NCI-H1105 (cell line): ENCODE results near the gene LRRC49.
A peak's percentile ranks its signal among the peaks of the same experiment; 100 is the strongest.
"Not testable (repeated sequence)": the region's sequence is repeated elsewhere in the genome, so short reads cannot be mapped to it uniquely, and the experiment has no call there.

Source experiments
- DNase-seq: peaks from one replicate; lab custom pipeline; 2025; lab: John Stamatoyannopoulos, UW

The LRRC49 gene, protein sequence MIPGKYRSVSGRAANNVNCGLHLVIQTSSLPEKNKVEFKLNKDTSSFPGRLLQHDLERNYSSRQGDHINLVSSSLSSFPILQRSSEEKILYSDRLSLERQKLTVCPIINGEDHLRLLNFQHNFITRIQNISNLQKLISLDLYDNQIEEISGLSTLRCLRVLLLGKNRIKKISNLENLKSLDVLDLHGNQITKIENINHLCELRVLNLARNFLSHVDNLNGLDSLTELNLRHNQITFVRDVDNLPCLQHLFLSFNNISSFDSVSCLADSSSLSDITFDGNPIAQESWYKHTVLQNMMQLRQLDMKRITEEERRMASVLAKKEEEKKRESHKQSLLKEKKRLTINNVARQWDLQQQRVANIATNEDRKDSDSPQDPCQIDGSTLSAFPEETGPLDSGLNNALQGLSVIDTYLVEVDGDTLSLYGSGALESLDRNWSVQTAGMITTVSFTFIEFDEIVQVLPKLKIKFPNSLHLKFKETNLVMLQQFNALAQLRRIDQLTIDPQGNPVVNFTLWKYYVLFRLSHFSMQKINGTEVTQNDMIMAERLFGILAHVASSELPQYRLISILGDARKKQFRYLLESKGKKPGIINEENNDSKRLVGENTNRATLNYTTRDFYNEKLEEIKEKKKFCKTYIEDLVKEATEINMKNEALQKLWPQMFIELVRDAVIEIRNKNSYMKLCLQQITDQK

DNA sequence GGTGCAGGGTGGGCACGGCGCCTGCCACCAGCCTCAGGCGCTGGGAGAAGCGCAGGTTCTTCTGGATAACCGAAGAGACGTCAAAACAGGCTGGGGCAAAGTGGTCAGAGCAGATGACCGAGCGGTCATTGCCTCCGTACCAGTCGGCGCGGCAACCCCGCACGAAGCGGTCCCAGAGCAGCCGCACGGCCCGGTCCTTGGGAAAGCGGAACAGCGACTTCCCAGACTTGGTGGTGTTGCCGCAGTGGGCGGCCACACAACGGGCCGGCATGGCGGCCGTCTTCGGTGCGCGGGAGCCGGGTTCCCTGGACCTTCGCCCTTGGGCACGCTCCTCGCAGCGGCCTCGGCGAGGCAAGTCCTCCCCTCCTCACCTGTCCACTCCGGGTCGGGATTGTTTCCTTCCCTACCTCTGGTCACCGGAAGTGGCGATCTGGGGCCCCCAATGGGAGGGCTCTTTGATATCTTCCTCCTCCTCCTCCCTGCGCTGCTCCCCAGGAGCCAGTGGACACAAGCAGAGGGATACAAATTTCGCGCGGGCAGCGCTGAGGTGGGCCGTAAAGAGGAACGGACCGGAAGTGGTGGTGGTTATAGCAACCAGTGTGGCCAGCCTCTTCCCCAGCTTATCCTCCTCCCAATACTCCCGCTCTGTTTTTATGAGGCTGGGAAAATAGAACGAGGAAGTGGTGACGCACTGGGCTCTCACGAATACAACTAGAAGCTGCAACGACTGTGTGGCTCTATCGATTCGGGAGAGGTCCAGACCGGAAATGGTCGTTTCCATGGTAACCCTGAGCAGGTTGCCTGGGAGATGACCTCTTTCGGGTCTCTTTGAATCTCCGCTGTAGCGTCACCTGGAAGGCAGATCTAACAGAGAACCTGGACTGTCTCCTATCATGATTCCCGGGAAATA lies at the start of gene LRRC49, which contains the start of gene THAP10:
TSS of gene LRRC49 (plus strand) at position 825 of the 910 bp plus-strand sequence. CDS start at position 894, 69 bp downstream.
TSS of gene THAP10 (minus strand) at position 432 of the 910 bp plus-strand sequence. CDS start at position 271, 161 bp downstream.
- DNase-seq: peak; percentile 99

DNA sequence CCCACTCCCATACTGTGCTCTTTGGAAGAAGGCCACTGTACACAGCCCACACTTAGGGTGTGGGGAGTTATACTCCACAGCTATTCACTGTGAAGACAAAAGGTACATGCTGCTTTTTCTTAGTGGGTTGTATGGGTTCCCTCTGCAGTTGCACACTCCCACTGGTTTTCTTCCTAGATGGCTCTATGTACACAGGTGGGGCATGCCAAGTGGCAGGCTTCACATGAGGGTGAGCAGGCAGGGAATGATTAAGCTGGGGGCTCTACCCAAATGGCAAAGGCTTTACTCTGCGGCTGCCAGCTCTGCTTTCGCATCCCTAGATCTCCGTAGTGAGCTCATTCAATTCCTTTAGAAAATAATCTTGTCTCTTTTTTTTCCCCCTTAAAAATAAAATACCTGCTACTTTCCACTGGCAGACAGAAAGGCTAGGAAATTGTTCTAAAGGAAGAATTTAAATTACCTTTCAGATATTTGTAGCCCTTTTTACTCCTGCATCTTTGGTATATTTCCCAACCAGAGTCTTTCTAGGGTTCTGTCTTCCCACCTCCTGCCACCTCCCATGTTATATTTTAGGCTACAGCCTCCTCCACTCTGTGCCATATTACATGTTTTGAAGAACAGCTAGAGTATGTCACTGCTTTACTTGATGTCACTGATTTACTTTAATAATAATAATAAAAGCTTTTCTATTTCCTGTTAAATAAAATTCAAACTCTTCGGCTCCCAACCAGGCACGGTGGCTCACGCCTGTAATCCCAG lies 46.8 kb upstream of the LRRC49 start:
- no peak for DNase-seq

DNA sequence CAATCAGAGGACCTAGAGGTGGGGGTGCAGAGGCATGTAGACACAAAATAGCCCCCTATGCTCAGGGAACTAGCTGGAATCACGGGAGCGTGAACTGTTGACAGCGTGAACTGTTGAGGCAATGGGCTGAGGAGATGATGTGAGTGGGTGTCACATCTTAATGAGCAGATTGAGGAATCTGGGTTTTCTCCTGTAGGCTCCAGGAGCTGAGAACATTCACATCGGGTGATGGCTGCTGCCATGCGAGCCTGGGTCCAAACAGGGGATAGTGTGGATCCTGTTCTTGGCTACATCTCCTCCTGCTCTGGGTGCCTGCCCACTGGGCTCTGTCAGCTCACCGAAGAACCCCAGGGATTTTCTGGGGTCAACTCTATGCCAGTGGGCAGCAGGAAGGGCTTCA lies 40.7 kb upstream of the LRRC49 start:
- DNase-seq: no peak

DNA sequence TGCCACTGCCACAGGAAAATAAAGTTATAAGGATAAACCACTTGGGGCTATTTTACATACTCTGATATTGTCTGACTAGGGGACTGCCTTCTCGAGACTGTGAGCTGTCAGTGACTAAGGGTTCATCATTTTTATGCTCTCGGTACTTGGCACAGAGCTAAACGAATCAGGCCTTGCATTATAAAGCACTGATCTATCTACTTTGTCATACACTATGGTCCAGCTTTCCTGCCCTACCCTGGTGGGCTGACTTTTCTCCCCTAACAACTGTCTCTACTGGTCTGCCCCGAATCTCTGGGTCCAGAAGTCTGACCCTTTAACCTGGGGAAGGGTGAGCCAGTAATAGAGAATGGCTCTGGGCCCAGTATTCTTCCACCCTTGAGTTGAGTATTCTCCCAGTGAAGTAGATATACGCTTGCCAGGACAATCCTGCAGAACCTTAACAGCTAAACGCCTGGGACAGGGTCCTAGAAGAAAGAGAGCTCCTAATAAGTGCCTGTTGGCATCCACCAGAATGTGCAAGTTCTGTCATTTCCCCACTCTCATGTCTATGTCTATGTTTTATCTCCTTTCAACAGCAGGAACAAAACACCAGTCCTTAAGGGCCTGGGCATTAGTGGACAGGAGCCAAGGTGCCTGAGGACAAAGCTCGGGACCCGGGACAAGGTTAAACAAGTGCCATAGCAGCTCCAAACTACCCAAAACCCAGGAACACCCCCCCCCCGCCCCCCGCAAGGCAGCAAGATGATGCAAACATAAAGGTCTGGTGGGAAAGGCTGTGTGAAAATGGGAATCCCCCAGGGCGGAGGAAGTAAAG lies 39.9 kb upstream of the LRRC49 start:
- no peak for DNase-seq

DNA sequence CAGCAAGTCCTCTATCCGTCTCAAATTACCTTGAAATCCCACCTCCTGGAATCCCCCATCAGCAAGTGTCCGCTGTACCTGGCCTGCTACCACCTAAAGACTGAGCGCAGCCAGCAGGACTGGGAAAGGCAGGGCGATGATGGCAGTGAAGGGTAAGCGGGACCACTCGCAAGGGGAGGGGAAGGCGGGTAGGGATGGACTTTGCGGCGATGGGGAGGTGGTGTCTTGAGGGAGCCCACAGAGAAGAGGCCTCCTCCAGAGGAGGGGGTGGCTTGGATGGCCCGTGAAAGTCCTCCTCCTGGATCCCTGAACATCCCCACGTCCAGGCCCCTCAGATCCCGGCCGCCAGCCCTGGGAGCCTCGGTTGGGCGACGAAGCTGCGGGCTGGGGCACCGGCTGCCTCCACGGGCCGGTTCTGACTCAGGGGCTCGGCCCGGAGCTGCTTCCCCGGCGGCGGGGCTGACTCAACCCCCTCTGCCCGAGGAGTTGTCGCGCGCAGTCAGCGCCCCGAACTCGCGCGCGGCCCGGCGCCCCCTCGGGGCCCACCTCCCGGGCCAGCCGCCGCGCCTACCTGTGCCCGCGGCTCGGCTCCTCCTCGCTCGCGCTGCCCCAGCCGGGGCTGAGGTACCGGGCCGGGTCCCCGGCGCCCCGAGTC lies 39.2 kb upstream of the LRRC49 start:
- DNase-seq: peak; percentile 63

DNA sequence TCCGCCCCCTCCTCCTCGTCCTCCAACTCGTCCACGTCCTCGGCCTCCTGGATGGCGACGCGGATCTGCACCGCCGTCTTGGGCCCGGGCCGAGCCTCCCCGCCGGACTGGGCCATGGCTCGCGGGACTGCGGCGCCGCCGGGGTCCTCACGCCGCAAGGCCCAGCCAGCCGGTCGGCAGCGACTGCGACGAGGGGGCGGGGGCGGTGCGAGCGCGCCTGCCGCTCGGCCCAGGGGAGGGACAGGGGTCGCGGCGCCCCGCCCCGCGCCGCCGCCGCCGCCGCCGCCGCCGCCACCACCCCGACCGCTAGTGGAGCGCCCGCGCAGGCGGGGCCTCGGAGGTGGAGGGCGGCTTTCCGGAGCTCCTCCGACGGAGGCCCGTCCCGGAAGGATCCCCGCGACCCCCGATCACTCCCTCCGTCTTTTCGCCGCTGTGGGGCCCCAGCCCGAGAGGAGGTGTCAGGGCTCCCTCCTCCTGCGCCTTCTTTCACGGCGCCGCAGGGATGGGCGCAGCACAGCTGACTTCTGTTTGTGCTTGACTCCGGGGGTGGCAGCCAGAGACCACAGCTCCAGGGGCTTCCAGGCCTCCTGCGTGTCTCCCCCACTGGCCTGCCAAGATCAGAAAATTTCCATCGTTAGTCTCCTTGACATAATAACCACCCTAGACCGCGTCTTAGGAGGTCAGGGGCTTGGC lies 38.5 kb upstream of the LRRC49 start, which contains the start of gene LARP6:
TSS of gene LARP6 (minus strand) at position 185 of the 693 bp plus-strand sequence. CDS start at position 116, 69 bp downstream.
- peak; percentile 63 for DNase-seq

DNA sequence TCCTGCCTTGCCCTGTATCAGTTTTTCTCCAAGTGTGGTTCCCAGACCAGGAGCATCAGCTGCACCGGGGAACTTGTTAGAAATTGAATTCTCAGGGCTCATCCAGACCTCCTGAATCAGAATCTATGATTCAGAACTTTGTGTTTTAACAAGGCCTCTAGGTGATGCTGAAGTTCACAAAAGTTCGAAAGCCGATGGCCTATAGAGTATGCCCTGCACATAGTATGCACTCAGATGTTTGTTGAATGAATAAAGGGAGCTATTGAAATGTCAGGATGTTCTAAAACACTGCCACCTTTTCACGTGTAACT lies 38.0 kb upstream of the LRRC49 start:
- DNase-seq: no peak

DNA sequence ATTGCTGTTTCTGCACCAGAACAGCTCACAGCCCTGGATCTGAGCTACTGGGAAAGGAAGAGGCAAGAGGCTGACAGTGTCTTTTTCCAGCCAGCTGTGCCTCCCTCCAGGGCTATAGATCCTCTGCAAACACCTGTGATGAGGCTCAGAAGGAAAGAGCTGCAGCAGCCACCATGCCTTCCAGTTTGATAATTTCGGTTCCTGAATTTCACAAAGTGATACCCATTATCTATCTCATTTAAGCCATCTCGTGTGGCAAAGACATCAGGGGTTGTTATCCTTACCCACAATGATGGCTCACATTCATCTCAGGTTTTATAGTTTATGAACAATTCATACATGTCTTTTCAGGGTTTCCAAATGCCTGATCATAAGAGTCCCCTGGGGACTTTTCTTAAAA lies 36.9 kb upstream of the LRRC49 start:
- no peak for DNase-seq

DNA sequence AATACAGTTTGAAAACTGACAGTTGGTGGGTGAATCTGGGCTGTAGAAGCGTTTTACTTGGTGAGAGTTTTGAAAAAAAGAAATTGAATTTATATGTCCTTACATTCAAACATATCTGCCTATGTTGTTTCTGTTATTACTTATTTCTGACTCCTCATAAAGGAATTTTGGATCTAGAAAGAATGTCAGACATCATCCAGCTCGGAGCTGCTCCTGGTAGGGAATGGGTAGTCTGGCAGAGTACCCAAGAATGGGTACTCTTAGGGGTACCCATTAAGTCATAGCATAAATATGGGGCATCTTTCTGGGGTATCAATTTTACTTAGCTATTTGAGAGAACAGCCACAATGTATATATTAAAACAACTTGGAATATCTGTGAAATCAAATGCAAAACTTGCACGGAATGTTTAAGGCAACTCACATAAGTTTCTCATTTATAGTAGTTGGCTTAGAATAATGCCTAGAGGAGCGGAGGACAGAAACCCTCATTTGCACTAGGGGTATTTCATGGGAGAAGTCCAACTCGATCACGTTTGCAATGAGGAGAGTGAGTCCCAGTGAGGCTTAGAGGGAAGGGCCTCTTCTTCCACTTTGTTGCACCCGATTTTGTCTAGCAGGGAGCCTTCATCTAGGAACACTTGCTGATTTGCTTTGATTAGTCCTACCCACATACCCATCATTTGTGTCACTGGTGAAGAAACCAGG lies 36.3 kb upstream of the LRRC49 start:
- DNase-seq: no peak

DNA sequence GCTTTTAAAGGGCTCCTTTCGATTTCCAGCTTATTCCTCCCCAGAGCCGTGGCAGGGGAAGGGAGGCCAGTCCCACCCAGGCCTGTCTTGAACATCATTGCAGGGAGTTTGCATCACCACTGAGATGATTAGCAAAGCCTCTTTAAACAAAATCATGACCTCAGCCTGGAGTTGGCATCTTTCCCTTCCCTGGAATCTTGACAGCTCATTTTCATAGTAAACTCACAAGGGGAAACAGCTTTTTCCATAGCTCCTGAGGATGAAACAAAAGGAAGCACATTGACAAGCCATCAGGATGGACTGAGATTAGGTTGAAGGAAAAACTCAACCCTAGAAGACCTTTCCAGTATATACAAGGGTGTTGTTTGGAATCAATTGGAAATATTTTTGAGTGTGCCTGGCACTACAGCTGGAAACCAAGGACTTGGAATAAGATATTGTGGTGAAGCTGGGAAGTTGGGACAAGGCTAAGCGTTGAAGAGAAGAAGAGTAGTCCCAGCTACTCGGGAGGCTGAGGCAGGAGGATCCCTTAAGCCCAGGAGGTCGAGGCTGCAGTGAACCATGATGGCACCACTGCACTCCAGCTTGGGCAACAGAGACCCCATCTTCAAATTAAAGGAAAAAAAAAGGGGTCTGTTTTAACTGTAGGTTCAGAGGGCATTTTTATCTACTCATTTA lies 35.6 kb upstream of the LRRC49 start:
- no peak for DNase-seq

DNA sequence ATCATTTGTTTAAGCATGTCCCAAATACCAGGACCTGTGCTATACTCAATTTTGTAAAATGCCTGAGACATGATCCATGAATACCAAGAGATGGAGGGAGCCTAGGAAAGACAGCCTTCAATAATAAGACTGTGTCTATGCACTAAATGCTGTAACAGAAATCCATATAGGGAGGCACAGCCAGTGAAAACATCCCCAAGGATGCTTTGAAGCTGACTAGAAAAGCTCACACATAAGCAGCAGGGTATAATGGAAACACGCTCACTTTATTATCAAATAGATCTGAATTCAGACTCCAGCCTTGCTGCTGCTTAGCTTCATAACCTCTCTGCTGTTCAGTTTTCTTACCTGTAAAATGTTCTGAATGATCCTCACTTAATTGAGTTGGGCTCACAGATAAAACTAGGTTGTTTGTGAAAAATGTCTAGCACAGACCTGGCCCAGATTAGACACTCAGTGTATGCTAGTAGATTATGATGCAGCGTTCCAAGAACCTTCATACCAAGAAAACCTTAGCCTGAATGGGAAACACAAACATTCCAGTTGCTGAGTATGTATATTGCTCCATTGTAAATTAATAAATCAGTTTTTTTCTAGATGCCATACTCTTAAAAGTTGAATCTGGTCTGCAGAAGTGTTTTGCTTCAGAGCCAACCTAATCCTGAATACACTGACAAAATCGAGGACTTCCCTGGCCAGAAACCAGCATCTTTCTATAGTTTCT lies 34.9 kb upstream of the LRRC49 start:
- no peak for DNase-seq

DNA sequence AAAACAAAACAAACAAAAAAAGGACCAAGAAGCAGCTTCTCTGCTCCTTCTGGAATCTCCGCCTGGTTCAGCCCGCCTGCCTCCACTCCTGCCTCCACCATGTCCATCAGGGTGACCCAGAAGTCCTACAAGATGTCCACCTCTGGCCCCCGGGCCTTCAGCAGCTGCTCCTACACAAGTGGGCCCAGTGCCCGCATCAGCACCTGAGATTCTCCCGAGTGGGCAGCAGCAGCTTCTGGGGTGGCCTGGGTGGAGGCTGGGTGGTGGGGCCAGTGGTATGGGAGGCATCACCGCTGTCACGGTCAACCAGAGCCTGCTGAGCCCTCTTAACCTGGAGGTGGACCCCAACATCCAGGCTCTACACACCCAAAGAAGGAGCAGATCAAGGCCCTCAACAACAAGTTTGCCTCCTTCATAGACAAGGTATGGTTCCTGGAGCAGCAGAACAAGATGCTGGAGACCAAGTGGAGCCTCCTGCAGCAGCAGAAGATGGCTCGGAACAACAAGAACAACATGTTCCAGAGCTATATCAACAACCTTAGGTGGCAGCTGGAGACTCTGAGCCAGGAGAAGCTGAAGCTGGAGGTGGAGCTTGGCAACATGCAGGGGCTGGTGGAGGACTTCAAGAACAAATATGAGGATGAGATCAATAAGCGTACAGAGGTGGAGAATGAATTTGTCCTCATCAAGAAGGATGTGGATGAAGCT lies 33.9 kb upstream of the LRRC49 start:
- not testable (repeated sequence) for DNase-seq

DNA sequence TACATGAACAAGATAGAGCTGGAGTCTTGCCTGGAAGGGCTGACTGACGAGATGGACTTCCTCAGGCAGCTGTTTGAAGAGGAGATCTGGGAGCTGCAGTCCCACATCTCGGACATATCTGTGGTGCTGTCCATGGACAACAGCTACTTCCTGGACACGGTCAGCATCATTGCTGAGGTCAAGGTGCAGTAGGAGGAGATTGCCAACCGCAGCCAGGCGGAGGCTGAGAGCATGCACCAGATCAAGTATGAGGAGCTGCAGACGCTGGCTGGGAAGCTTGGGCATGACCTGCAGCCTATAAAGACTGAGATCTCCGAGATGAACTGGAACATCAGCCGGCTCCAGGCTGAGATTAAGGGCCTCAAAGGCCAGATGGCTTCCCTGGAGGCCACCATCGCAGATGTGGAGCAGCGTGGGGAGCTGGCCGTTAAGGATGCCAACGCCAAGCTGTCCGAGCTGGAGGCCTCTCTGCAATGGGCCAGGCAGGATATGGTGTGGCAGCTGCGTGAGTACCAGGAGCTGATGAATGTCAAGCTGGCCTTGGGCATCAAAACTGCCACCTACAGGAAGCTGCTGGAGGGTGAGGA lies 33.2 kb upstream of the LRRC49 start:
- no peak for DNase-seq

DNA sequence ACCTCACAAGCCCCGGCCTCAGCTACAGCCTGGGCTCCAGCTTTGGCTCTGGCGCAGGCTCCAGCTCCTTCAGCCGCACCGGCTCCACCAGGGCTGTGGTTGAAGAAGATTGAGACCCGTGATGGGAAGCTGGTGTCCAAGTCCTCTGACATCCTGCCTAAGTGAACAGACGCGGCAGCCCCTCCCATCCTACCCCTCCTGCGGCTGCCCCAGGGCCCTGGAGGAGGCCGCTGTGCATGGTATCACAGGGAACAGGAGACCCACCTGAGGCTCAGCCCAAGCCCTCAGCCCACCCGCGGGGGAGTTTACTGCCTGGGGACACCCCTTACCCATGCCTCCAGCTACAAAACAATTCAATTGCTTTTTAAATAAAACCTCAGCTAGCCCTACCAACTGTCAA lies 32.6 kb upstream of the LRRC49 start:
- no peak for DNase-seq

DNA sequence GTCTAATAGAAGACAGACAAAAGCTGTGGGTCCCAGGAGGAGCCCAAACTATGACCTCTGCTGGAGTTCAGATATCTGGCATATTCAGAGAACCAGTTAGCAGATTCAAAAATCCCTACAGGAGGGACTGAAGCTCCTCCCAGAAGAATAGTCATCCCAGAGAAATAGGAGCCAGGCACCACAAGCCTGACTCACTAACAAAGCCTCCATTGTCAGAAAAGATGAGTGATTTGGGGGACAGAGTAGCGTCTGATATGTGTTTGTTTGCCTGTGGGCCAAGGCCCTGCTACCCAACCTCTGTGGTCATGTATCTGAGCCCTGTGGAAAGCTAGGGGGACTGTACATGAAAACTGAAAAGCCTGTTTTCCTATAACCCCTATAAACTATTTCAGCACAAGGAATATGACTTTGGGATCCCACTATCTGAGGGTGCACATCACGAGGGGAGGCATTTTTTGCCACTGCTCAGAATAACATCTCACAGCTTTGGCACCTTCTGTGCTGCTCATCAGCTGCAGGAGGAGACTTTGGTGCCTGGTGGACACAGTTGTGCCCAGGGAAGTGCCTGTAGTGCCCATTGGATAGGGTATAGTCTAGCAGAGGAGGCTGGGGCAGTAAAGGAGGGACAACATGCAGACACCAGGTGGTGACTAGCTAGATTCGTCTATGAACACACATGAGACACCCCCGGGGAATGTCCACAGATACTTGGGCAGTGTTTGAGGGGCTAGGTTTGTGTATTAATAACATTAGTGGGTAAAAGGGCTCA lies 29.0 kb upstream of the LRRC49 start:
- no peak for DNase-seq
